SK-N-MC (cell line): ENCODE measurements around the gene NKX6-2.

Experiments used
- EZH2 ChIP-seq: fragments of 200-600 bp; sonication (generic); IDR thresholded peaks from one replicate; pipeline ENCODE4 v1.6.1; 2017; ENCODE audit warnings: antibody characterized with exemption
- FOXP2 ChIP-seq: optimal IDR thresholded peaks from 2 replicates; pipeline ENCODE3; 2011; ENCODE audit warnings: mild to moderate bottlenecking, moderate library complexity; ENCODE audit not compliant: insufficient read depth; ENCODE audit errors: extremely low read length, control extremely low read depth
- POLR2AphosphoS5 ChIP-seq: IDR thresholded peaks from 2 replicates; pipeline ENCODE4 v1.6.1; 2012; ENCODE audit warnings: mild to moderate bottlenecking, low read depth, low read length, borderline replicate concordance

DNA sequence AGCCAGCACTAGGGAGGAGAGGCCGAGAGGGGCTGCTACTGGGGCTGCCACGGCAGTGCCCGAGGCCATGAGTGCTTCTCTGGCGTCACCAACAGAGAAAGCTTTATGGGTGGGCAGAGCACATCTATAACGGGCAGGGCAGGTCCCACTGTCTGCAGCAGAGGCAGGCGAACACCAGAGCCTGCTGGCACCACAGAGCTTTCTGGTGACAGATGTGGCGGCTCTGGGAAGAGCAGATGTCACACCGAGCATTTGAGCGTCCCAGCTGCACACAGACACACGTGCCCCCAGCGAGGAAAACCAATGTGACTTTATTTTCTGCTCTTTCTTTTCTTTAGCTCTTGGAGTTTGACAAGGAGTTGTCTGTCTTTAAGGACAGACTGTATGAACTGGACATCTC is 20.5 kb downstream of the NKX6-2 start:
- TF ChIP-seq EZH2 = no peak
- no peak for TF ChIP-seq POLR2AphosphoS5
- no peak for TF ChIP-seq FOXP2
